Stimulated activated CD8-positive, alpha-beta memory T cell treated with anti-CD3 and anti-CD28 coated beads, Interleukin-2, amount 100 ng/mL, for 48 hours (primary cell): ENCODE measurements around the gene ACAA2.
"Not testable (repeated sequence)": the region's sequence is repeated elsewhere in the genome, so short reads cannot be mapped to it uniquely, and the experiment has no call there.

ENCODE experiments used
- DNase-seq, 2 donors: peaks; one replicate each; pipeline ENCODE4 v3.0.0-alpha.2; 2020; ENCODE audit warnings: low read depth in 2 of 2

The ACAA2 gene

DNA sequence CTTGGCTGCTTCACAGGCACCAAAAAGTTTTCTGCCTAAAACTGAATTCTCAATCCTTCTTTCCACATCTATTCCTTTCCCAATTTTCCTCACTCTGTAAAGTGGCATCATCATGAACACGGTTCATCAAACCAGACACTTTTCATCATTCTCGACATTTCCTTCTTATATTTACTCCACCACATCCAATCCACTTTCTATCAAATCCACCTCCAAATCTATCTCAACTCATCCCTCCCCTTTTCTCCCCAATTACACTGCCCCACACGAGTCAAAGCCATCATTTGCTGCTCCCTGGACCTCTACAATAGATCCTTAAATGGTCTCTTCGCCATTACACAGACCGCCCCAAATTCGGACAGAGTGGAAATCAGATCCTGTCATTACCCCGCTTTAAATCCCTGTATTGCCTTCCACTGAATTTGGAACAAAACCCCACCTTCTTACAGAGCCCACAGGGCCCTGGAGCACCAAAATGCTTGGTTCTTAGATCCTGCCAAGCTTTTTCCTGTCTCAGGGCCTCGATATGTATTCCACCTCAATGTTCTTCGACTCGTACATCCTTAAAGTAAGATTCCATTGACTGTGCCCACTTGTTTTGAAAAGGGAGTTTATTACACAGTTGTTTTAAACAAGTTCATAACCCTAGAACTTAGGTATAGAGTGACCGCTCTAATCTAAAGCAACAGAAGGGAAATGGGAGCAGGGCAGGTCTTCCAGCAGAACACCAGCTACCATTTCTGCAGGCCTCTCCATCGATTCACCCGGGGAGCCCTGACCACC lies 856 bp downstream of the ACAA2 start:
- no peak for DNase-seq

- no peak for DNase-seq
These were observed 2.0 kb downstream of the ACAA2 start for GRCh38 chr18:49811151-49811938.

- not testable (repeated sequence) for DNase-seq
These were observed 4.7 kb downstream of the ACAA2 start for GRCh38 chr18:49808553-49809191.

GRCh38 chr18:49804096-49804495 lies 9.2 kb downstream of the ACAA2 start:
- no peak for DNase-seq

DNA sequence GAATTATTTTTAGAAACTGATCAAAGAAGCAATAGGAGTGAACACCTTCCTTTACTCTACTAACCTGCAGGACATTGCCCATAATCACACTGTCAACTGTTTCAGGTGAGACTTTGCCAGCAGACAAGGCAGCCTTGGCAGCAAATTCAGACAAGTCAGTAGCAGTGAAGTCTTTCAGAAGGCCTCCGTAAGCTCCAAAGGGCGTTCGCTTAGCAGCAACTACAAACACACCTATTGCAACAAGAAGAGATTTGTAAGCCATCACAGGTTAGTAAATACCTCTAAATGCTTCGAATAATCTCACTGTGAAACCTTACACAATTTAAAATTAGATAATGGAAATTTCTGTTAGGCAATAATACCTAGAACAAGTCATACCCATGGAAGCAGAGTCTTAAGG lies 10.7 kb downstream of the ACAA2 start:
- DNase-seq = no peak

GRCh38 chr18:49800491-49800890 lies 12.8 kb downstream of the ACAA2 start:
- not testable (repeated sequence) for DNase-seq

- DNase-seq = not testable (repeated sequence)
These were observed 13.5 kb downstream of the ACAA2 start for GRCh38 chr18:49799806-49800205.

GRCh38 chr18:49798001-49798400 lies 15.3 kb downstream of the ACAA2 start:
- DNase-seq = no peak

DNA sequence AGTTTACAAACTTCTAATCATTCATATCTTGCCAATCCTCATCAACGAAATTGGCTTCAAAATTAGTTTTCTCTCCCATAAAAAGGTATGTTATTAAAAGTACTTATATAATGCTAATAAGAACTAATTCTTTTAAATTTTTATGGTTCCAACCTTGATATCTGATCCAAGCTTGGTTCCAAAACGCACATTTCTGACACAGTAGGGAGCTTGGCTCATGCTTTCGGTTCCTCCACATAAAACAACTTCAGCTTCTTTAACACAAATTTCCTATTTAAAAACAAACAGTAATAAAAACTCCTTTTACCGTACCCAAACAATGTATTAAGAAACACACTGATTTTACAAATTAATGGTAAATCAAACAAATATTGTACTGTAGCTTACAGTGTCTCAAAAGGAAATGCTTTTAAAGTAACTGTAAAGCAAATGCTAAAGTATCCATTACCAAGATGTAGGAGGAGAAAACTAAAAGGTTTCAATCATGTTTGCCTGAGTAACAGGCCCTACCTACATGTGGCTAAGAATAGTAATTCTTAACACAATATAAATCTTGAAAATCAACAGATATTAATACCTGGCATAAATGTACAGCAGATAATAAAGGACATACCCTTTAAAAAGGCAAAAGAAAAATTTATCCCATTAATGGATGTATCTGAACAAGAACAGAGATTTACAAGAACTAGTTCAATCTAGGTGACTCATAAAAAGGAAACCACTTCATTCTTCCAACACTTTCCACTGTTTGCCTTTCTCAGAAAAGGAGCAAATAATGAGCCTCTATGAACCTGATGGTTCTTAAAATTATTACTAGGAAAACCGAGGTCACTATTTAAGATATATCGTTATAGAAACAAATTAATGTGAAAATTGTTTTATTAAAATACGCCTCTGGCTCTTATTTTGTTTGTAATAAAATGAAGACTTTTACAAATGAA lies 17.5 kb downstream of the ACAA2 start:
- DNase-seq = no peak

DNA sequence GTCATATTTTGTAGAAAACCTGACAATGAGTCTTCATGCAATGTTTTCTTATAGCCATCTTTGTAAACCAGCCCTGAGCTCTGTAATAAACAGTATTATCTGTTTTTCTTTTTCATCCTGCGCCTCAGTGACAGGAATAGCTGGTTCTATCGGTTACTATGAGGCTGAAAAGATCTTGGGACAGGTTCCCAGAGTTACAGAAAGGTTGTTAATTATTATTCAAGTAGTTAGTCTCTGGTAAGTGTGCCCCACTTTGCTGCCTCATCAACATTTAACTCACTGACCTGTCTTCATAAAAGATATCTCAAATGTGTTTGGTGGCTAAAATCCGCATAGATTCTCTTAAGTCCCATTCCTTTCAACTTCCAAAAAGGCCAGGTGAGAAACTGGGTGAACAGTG lies 18.6 kb downstream of the ACAA2 start:
- DNase-seq = no peak

DNA sequence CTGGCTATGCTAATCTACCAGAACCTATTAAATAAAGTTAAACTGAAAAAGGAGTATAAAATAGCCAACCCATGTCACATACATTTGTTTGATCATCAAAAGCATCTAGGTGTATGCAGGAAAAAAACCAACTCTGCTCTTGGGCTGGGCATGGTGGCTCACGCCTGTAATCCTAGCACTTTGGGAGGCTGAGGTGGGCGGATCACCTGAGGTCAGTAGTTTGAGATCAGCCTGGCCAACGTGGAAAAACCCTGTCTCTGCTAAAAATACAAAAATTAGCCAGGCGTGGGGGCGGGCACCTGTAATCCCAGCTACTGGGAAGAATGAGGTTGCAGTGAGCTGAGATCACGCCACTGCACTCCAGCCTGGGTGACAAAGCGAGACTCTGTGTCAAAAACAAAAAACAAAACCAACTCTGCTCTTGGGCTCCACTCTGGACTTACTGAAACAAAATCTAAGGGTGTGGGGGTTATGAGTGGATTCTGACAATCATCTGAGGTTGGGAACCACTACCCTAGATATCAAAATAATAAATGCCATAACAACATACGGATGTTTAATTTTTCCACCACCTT lies 23.7 kb downstream of the ACAA2 start:
- not testable (repeated sequence) for DNase-seq

DNA sequence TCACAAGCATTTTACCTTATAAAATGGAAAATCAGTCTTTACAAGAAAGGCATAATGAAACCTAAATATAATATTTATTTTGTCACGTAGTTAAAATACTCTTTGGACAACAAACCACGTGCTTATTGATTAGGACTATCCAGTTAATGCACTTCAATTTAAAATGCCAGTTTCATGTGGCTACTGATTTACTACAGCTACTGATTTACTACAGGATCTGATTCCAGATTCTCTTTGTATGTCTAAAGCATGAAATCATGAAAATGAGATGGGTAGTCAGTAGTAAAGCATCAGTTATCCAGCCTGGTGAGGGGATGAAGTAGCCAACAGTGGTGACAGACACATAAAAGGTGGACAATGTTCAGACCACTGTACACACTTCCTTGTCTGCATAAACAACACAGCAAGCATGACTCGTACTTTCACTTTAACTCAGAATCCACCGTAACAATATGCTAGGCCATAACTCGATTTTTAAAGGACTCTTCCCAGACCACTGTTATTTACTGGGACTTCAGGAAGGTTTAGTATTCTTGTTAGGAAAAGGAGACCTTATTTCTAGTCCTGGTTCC lies 24.9 kb downstream of the ACAA2 start:
- no peak for DNase-seq

DNA sequence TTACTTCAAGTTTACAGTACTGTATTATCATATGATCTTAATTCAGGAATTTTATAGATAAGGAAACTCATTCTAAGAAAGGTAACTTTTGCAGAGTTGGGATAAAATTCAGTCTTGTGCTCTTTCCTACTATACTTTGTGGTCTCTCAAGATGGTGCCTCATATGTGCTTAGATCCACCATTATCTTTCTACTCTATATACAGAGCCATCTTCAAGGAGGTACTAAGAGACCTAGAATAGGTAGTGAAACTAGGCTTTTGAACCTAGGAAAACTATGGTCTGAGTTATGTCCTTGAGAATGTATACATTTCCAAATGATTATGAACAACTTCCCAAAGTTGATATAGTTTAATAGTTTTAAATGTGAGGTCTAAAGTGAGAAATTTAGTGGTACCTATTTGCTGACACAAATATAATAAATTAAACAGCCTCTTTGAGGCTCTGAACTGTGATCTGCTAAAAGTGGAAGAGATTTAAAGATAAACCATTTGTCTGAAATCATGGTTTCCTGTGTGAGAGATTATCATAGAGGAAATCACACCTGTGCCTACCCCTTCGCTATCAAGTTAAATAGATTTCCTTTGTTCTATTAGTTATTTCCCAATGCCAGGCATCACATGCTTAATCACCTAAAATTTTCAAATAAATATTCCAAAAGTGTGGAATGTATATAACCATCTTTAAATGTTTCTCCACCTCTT lies 27.2 kb downstream of the ACAA2 start:
- no peak for DNase-seq

DNA sequence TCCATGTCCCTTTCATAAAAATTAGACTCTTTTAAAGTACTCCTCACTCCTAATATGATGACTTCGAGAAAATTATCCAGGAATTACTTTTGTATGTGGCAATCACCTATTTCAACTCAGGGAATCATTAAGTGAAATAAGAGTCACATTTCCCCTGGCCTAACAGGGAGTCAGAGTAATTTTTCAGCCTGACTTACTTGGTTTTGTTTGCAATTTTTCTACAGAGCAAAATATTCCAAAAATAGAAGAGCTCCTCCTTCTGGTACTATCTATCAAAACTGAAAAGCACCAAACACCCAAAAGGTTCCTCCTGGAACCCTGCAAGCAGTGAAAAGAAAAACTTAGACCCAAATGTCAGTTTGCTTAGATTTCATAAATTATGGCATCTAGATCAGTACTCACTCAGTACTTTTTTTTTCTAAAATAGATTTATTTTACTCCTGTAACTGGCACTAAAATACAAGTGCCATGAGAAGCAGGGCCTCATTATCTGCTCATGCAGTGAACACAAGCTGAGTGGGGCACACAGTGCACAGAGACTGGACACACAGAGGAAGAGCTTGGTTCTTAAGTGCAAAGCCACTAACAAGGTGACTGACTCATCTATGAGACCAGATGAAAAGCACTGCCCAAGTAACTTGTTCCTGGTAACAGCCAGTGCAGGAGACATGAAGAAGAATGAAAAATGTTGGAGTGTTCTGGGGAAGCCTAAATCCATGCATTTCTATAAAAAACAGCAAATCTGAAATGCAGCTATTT lies 28.7 kb downstream of the ACAA2 start:
- DNase-seq = no peak

GRCh38 chr18:49783631-49784030 lies 29.7 kb downstream of the ACAA2 start:
- DNase-seq = not testable (repeated sequence)

- no peak for DNase-seq
These were observed 34.4 kb downstream of the ACAA2 start for GRCh38 chr18:49778826-49779465.

DNA sequence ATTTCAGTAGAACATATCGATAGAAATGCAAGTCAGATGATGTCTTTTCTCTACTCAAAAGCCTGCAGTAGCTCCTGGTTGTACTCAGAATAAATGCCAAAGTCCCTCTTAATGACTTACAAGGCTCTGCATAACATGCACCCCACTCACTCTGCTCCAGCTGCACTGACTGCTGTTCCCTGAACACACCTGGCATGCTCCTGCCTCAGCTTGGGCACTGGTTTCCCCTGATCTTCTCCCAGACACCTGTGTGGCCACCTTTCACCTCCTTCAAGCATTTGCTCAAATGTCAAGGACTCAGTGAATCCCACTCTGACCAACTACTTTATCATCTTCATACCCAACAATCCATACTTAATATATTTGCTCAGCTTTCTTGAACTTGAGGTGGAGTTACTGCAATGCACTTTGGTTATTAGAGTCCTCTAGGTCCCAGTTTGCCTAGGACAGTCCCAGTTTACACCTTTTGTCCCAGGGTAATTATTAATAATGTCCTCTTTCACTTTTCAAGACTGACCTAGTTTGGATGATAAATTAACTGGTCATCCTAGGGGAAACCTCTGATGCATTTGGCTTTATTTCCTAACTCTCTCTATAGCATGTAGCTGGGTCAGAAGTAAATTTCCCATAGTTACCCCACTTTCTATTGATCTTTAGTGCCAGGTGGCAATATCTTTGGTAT lies 44.1 kb downstream of the ACAA2 start:
- no peak for DNase-seq

- no peak for DNase-seq
These were observed 45.3 kb downstream of the ACAA2 start for GRCh38 chr18:49768051-49768391.
